HG03354 (cell line): ENCODE results near the gene HDAC3.

Experiments
- ATAC-seq: cut with Tn5 transposase; IDR thresholded peaks from one replicate; pipeline ENCODE4 v1.9.1; 2021; ENCODE audit warnings: mild to moderate bottlenecking; ENCODE audit not compliant: unreplicated experiment, poor library complexity, severe bottlenecking

The HDAC3 gene

DNA sequence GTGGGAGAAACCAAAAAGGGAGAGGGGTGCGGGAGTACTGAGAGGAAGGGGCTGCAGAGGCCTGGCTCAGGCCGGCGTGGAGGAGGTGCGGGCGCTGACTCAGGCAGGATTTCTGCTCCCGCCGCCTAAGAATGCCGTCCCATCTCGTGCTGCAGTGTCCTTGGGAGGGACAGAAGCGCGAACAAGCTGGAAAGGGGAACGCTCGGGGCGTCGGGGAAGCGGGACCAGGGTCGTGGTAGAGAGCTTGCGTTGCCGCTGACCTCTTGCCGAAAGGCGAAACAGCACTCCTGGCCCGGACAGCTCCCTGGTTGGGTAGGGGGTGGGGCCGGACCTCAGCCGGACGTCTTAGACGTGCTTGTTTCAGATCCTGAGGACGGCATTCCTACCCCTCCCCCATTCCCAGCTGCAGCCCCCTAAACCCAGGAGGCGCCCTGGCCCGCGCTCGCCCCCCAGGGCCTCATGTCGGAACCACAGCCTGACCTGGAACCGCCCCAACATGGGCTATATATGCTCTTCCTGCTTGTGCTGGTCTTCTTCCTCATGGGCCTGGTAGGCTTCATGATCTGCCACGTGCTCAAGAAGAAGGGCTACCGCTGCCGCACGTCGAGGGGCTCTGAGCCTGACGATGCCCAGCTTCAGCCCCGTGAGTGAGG, 1.2 kb upstream of the HDAC3 start:
- peak; percentile 37 for ATAC-seq

- peak; percentile 35 for ATAC-seq
Observed at GRCh38 chr5:141637123-141637766, 596 bp upstream of the HDAC3 start.

DNA sequence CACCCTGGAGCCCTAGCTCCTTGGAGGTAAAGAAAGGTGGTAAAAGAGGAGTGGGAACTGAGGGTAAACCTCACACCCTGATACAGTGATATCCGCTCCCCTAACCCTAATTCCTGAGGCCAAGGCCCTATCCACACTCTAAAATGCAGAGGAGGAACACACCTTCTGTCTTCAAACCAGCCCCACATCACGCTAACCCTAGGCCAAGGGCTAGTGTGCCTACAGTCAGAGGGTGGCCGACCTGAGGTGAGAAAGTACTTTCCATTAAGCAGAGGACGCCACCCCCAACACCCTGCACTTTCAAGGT, 590 bp downstream of the HDAC3 start:
- ATAC-seq: no peak

- no peak for ATAC-seq
Observed at GRCh38 chr5:141635646-141636045, 1.0 kb downstream of the HDAC3 start.

DNA sequence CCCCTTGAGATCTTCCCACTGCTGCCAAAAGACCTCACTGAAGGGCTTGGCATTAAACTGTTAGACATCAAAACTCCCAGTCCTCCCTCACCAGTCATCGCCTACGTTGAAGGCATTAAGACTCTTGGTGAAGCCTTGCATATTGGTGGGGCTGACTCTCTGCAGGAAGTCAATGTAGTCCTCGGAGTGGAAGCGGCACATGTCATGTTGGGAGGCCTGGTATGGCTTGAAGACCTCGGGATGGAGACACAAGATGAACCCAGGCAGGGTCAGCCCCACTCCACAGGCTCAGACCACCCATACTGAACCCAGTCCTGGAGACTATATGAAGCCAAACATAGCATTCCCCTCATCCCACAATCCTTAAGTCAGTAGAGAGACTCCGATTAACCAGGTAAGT, 1.9 kb downstream of the HDAC3 start:
- ATAC-seq: no peak

DNA sequence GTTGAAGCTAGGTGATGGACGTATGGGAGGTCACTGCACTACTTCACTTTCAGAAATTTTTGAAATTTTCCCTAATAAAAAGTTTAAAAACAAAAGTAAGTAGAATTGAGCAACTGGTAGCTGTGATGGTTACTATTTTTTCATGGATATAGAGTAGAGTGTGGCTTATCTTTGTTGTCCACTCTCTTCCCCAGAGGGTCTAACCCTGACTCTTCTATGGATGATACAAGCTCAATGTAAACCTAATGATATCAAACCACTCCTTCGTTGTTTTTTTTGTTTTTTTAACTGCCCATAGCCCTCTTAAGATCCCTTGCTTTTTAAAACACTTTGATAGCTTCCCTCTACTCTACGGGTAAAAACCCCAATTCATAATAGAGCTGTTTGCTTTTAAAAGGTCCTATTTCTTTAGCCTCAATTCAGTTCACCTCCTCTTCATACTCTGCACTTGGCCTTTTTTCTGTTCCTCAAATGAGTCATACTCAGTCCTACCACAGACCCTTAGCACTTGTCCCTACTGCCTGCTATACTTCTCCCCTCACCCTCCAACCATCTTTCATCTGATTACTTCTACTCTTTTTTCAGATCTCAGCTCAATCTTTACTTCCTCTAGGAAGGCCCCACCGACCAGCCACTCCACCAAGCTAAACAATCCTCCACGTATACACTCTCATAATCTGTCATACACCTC, 2.6 kb downstream of the HDAC3 start:
- peak; percentile 52 for ATAC-seq

DNA sequence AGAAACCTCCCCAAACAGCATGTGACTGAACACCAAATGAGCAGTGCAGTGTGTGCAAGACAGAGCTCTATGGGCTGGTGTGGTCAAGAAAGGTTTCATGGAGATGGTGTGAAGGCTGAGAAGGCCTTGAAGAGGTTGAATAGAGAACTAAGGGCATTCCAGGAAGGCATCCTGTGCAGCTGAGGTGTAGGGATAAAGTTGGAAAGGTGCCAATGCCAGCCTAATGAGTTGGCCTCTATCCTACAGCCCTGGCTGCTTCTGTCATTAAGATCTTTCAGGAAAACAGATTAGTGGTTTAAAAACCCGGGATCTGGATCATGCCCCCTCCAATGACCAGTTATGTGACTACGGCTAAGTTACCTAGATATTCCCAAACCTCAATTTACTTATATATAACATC, 4.0 kb downstream of the HDAC3 start:
- no peak for ATAC-seq

- no peak for ATAC-seq
Observed at GRCh38 chr5:141630570-141631140, 6.0 kb downstream of the HDAC3 start.

- no peak for ATAC-seq
Observed at GRCh38 chr5:141628175-141628788, 8.4 kb downstream of the HDAC3 start.

DNA sequence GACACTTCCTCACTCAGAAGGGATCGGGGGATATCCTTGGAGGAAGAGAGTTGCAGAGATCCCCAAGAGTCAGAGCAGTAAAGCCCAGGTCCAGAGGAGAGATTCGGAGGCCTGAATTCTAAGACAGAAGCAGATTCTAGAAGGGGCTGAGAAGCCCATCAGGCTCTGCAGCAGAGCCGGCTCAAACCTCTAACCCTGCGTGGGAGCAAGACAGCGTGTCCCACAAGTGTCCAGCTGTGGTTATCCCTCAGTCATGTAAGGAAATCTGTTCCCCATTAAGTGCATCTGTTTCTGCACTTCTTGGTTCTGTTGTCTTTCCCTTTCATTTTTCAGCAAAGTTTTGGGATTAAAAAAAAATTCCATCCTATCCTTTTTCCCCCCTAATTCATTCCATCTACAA, 13.0 kb downstream of the HDAC3 start:
- no peak for ATAC-seq

- ATAC-seq: no peak
Observed at GRCh38 chr5:141623186-141623585, 13.5 kb downstream of the HDAC3 start.

DNA sequence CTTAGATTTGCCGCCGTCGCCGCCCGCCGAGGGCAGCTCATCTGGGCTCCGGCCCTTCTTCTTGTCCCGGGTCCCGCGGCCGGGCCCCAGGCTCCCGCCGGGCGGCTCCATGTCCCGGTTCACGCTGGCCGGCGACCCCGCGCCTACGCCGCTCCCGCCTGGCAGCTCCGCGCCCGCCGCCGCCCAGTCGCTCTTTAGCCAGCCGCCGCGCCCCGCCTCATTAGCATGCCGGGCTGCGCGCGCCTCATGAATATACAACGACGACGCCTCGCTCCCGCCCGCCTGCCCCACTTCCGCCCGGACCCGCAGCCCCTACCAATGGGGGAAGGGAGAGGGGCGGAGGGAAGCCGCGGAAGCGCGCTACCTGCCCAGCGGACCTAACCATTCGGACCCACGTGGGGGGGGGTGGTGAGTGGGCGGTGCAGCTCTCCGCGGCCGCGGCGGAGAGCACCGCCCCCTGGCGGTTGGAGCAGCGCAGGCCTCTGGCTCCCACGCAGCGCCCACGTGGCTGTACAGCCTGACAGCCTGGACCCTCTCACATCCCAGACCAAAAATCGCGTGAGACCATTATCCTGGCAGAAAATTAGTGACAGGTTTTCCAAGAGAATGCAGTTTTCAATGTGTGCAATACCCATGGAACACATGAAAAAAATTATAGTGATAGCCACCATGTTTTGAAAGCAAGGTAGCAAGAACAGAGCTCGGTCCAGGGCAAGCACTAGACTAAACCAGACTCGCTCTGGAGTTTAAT, 17.7 kb downstream of the HDAC3 start, which contains the start of gene DIAPH1:
Gene DIAPH1 (minus strand): TSS at position 197 of the 751 bp plus-strand sequence. CDS start 86 bp downstream, at position 111.
- peak; percentile 86 for ATAC-seq

DNA sequence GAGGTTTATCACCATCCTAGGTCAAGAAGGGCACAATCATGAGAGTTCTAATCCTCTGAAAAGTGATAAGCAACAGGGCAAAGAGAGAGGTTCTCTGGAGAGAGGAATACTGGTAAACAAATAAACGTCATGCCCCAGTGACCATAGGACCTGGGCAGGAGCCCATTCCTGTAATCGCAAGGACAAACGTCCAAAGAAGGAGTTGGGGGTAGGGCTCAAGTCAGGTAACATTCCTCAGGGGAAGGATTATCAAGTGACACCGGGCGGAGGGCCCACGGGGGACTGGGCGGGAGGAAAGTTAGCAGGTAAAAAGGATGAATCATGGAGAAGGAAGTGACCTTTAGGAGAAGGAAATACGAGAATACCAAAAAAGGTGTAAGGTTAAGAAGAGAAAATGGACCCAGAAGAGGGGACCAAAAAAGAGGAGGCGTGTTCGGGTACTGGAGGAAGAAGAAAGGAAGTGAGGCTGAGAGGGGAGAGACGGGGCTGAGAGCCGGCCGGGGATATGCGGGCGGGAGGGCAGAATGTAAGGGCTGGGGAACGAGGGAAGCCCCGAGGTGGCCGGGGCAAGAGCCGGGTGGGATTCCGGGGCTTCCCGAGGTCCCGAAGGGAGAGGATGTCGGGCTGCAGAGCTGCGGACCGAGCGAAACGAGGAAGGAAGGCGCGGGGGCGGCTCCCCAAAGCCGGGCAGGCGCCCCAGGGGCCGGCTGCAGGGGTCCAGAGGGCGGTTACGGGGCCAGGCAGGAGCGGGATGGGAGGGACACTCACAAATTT, 18.4 kb downstream of the HDAC3 start:
- ATAC-seq: peak; percentile 54

- ATAC-seq: no peak
Observed at GRCh38 chr5:141617682-141618029, 19.0 kb downstream of the HDAC3 start.

DNA sequence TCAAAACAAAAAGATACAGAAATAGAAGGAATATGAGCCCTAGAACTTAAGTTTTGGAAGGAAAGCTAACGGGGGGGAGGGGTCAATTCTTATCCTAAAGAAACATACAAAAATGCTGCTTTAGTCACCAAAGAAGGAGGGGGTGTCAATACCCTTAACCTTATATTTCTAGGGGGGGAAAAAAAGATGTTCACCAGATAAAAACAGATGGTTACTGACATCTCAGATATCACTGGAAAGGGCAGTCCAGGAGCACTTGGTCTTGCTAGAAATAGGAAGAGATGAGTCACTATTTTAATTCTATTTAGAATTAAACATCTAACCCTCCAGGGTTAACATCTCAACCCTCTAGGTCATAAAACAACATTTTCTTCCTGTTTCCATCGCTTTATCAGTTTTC, 19.5 kb downstream of the HDAC3 start:
- ATAC-seq: no peak

GRCh38 chr5:141615991-141616720, 20.5 kb downstream of the HDAC3 start:
- no peak for ATAC-seq

GRCh38 chr5:141613344-141613743, 23.3 kb downstream of the HDAC3 start:
- no peak for ATAC-seq

DNA sequence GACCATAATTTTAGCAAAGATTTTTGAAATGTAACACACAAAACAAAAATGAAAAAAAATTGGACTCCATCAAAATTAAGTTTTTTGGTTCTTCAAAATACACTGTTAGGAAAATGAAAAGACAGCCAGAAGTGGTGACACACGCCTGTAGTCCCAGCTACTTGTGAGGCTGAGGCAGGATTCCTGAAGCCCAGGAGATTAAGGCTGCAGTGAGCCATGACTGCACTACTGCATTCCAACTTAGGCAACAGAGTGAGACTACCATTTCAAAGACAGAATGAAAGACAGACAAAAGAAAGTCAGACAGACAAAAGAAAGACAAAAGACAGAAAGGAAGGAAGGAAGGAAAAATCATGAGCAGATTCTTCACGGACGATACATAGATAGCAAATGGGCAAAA, 25.4 kb downstream of the HDAC3 start:
- ATAC-seq: no peak
